Muscle layer of duodenum (tissue), 2 donors: ENCODE results near the gene LRIG1.

Experiments used
- H3K27ac ChIP-seq: one replicate; pipeline ENCODE4 v1.7.0; 2013; ENCODE audit warnings: mild to moderate bottlenecking, low read length
- H3K27me3 ChIP-seq: one replicate; pipeline ENCODE4 v1.7.0; 2013; ENCODE audit warnings: low read depth, mild to moderate bottlenecking, control low read depth, low read length
- H3K36me3 ChIP-seq, 2 donors: one replicate each; pipeline ENCODE4 v1.7.0; 2013; ENCODE audit warnings: low read length in 2 of 2, control low read depth in 1 of 2, mild to moderate bottlenecking in 1 of 2; ENCODE audit not compliant: insufficient read depth in 2 of 2, control insufficient read depth in 1 of 2
- H3K4me1 ChIP-seq, 2 donors: one replicate each; pipeline ENCODE4 v1.7.0; 2013; ENCODE audit warnings: low read length in 2 of 2, mild to moderate bottlenecking in 2 of 2, control low read depth in 1 of 2, moderate library complexity in 1 of 2; ENCODE audit not compliant: insufficient read depth in 2 of 2, control insufficient read depth in 1 of 2
- H3K4me3 ChIP-seq, 2 donors: one replicate each; pipeline ENCODE4 v1.7.0; 2013; ENCODE audit warnings: low read length in 2 of 2, low read depth in 1 of 2, mild to moderate bottlenecking in 1 of 2
- H3K9me3 ChIP-seq, 2 donors: one replicate each; pipeline ENCODE4 v1.7.0; 2013; ENCODE audit warnings: low read length in 2 of 2, control low read depth in 1 of 2, mild to moderate bottlenecking in 1 of 2; ENCODE audit not compliant: control insufficient read depth in 1 of 2
- donor health status: healthy.

LRIG1 gene

DNA sequence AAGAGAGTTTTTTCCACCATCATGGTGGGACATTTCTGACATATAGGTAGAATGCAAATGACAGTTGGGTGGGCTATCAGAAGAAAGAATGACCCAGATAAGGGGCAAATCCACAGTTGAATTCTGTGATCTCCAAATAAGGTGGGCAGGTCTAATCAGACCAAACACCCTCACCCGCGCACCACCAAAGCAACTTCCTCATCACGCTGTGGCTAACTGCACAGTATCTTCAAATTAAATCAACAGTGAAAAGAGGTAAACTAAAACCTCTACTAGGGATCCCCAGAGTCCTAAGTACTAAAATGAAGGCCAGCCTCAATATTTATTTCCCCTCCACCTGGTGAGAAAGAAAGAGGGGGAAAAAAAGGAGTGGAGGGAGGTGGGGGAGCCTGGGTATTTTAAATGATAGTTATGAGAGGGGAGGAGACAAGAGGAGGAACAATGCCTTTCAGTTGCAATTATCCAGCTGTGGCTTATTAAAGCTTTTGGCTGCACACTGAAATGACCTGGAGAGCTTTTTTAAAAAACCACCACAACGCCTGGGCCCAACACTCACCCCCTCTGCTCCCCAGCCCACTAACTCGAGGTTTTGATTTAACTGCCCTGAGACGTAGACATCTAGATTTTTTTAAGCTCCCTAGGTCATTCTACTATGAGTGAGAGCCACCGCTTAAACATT is 61.0 kb downstream of the LRIG1 start:
- Histone ChIP-seq H3K4me1 (peaks cover 33 to 83% of the 10 kb centered on the region in 2 donors), H3K27ac (no peak overlapping the region), H3K4me3 (no peak overlapping the region), H3K36me3 (peaks cover 0 to 4% of the 10 kb centered on the region in 2 donors), H3K9me3 (no peaks in the 10 kb centered on the region), H3K27me3 (no peaks in the 10 kb centered on the region)

DNA sequence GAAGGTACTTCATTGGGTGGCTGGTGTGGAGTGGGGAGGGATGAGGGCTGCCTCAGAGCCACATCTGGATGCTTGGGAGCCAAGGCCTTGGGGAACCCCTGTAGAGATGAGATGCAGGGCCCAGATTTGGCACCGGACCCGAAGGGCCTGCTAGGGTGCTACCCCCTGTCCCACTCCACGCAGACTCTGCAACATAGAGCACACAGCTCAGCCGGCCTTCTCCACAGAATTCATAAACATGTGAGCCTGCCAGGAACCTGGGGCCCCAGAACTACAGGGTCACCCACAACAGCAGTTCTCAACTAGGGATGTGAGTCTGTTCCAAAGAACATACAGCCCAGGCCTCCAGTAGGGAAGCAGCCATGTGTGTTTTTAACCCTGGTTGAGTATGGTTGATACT is 62.8 kb downstream of the LRIG1 start:
- peaks cover 33 to 80% of the 10 kb centered on the region in 2 donors for H3K4me1 ChIP-seq
- no peaks in the 10 kb centered on the region for H3K27me3 ChIP-seq
- H3K9me3 ChIP-seq = no peaks in the 10 kb centered on the region
- H3K36me3 ChIP-seq = peaks cover 0 to 4% of the 10 kb centered on the region in 2 donors
- no peak overlapping the region for H3K4me3 ChIP-seq
- no peak overlapping the region for H3K27ac ChIP-seq

DNA sequence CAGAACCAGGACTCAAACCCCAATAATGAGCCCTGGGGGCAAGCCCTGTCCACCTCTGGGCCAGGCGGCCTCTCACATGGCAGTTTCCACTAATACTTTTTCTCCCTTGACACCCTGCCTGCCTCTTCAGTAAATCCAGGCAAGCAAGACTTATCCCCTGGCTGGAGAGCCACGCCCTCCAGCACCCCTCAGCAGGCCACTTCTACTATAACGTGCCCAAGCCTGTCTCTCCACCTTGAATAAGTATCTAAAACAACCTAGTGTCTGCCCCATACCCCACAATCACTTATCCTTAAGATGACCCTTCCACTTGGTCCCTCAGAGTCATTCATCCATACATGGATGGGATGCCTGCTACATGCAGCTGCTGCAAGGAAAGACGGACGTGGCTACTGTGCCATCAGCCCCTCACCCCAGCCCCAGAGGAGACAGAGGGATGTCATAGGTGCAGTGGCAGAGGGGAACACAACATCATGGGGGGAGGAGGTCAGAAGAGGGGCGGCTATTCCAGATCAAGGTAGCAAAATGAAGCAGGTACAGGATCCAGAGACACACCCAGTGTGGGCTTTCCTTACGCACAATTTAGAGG is 63.4 kb downstream of the LRIG1 start:
- H3K27me3 ChIP-seq = no peaks in the 10 kb centered on the region
- peaks cover 28 to 81% of the 10 kb centered on the region in 2 donors for H3K4me1 ChIP-seq
- H3K4me3 ChIP-seq = no peak overlapping the region
- H3K36me3 ChIP-seq = peaks cover 0 to 4% of the 10 kb centered on the region in 2 donors
- no peaks in the 10 kb centered on the region for H3K9me3 ChIP-seq
- no peak overlapping the region for H3K27ac ChIP-seq

DNA sequence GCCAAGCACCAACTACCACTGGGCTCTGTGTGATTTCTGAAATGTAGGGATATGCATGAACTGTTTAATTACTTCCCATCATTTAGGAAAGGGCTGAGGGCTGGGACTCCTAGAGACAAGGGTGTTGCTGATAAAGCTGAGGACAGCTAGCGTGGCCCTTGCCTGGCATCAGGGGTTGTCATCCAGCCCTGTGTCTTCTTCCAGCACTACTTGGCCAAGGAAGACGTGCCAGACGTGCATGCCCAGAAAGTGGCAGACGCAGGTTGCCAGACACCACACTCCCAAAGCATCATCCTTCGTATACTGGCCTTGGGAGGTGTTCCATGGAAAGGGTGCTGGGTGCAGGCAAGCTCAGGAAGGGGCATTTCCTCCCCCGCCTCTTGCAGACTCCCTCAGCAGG is 64.8 kb downstream of the LRIG1 start:
- Histone ChIP-seq H3K27me3 (no peaks in the 10 kb centered on the region), H3K4me1 (peaks cover 18 to 70% of the 10 kb centered on the region in 2 donors), H3K36me3 (peaks cover 1 to 4% of the 10 kb centered on the region in 2 donors), H3K9me3 (no peaks in the 10 kb centered on the region), H3K4me3 (no peak overlapping the region), H3K27ac (no peak overlapping the region)

DNA sequence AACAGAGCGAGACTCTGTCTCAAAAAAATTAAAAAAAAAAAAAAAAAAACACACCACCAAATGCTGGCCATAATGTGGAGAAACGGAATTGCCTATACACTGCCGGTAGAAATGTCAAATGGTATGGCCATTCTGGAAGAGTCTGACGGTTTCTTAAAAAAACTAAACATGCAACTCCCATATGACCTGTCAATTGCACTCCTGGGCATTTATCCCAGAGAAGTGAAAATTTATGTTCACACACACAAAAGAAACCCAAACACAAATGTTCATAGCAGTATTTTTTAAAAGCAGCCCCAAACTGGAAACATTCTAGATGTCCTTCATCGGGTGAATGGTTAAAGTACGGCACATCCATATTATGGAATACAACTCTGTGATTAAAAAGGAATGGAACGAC is 66.1 kb downstream of the LRIG1 start:
- H3K4me1 ChIP-seq = peaks cover 9 to 59% of the 10 kb centered on the region in 2 donors

DNA sequence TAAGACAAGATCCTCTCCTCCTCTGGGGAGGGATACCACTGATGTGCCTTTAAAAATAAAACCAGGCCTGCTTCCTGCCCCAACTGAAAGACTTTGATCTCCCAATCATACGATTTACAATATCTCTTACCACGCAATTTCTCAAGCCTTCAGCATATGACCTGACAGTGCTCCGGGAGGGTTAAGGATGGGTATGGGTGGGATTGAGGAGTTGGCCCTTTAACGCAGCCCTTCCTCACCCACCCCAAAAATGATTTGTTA is 67.4 kb downstream of the LRIG1 start:
- Histone ChIP-seq H3K36me3 (peaks cover 0 to 4% of the 10 kb centered on the region in 2 donors), H3K9me3 (no peaks in the 10 kb centered on the region), H3K4me3 (no peak overlapping the region), H3K27me3 (no peaks in the 10 kb centered on the region), H3K27ac (no peak overlapping the region), H3K4me1 (peaks cover 12 to 58% of the 10 kb centered on the region in 2 donors)

More for the DNA sequence above, 66.1 kb downstream of the LRIG1 start:
- Histone ChIP-seq H3K27ac (no peak overlapping the region), H3K4me3 (no peak overlapping the region), H3K9me3 (no peaks in the 10 kb centered on the region), H3K36me3 (peaks cover 0 to 4% of the 10 kb centered on the region in 2 donors), H3K27me3 (no peaks in the 10 kb centered on the region)

DNA sequence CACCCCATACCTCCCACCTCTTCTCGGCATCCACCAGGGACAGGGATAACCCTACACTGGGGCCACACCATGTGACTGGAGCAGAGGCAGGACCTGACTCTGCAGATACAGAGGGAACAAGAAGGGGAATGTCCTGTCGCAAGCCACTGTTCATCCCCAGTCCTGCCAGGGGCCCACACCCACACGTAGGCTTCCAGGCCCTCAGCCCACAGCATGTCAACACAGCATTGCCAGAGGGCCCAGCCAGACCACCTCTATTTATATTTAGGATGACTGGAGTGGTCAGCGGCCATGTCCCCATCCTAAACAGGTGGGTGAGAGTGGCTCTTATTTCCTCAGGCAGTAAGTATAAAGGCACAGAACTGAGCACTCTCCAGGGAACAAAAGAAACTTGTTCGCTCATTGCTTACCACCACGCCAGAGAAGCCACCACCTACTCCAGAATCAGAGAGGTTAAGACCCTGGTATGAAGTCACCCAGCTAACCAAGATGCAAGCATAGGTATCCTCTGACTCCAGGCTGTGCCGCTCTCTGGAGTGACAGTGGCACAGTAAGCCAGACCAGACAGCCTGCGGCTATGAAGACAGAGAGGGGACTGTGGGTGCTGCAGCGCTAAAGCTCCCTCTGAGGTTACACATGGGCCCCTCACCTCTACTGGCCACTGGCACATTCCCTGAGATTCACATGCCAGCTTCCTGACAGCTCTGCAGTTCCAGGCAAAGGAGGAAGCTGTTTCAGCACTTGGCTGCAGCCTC is 67.9 kb downstream of the LRIG1 start:
- Histone ChIP-seq H3K36me3 (peaks cover 0 to 4% of the 10 kb centered on the region in 2 donors), H3K4me3 (no peak overlapping the region), H3K9me3 (no peaks in the 10 kb centered on the region), H3K27ac (no peak overlapping the region), H3K4me1 (peaks cover 16 to 58% of the 10 kb centered on the region in 2 donors), H3K27me3 (no peaks in the 10 kb centered on the region)

DNA sequence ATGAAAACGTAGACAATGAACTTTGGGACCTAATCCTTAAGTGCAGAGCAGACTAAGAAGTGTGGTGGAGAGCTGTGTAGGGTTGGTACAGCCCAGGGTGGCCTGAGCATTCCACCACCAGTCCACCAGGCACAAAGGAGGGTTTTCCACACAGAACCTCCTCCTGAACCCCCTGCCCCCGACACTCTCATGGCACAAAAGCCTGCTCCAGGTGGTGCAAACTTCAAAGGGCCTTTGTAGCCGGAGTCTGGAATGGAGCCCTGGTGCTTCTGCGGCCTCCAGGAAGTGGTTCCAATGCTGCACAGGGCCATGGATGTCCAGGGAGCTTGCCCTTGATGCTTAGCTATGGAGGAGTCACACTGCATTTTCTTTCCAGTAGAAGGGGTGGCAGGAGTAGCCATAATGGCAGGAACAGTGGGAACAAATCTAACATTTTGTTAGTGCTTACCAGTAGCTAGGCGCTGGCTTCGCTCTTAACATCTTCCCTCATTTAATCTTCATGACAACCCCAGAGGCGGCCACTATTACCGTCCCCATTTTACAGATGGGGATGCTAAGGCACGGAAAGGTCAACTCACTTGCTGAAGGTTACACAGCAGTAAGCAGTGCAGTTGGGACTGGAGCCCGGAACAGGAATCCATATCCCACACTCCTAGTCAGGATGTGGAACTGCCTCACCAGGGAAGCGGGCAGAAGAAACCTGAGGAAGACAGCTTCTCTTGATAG is 68.6 kb downstream of the LRIG1 start:
- Histone ChIP-seq H3K4me1 (peaks cover 20 to 58% of the 10 kb centered on the region in 2 donors), H3K4me3 (no peak overlapping the region), H3K36me3 (peaks cover 0 to 4% of the 10 kb centered on the region in 2 donors), H3K9me3 (no peaks in the 10 kb centered on the region), H3K27me3 (no peaks in the 10 kb centered on the region), H3K27ac (no peak overlapping the region)

DNA sequence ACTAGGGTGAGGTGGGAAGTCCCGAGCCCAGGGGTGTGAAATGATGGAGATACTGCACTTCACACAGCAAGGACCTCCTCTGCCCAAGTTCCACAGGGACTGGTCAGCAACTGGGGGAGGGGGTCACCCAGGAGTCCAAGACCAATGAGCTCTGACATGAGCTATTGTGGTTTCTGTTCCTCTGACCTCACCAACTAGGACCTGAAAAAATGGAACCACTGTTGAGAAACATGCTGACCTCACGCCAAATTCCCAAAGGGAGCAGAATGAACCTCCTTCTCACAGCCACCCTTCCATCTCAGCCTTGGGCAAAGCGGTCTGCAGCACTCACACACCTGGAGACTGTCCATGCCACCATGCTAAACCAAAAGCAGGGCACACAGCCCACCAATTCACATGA is 69.3 kb downstream of the LRIG1 start:
- Histone ChIP-seq H3K9me3 (no peaks in the 10 kb centered on the region), H3K4me3 (no peak overlapping the region), H3K36me3 (peaks cover 0 to 4% of the 10 kb centered on the region in 2 donors), H3K27me3 (no peaks in the 10 kb centered on the region), H3K27ac (no peak overlapping the region), H3K4me1 (peaks cover 15 to 57% of the 10 kb centered on the region in 2 donors)

DNA sequence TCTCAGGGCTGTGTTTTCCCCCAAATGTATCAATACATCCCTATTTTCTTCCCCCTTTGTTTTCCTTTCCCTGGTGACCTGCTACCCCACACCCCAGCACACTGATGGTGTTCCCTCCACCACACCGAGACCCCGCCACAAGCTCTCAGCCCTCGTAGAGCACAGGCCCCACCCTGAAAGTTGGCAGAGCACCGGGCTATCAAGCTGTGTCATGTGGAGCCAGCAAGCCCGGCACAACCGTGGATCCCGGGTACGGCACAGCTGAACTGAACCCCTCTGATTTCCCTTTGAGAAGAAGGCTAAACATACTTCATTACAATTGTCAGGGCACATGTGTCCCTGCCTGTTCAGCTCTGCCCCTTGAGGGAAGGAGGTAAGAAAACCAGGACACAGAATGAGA is 69.9 kb downstream of the LRIG1 start:
- H3K27ac ChIP-seq = peak overlapping the region; percentile 15
- H3K4me1 ChIP-seq = peaks cover 14 to 51% of the 10 kb centered on the region in 2 donors

DNA sequence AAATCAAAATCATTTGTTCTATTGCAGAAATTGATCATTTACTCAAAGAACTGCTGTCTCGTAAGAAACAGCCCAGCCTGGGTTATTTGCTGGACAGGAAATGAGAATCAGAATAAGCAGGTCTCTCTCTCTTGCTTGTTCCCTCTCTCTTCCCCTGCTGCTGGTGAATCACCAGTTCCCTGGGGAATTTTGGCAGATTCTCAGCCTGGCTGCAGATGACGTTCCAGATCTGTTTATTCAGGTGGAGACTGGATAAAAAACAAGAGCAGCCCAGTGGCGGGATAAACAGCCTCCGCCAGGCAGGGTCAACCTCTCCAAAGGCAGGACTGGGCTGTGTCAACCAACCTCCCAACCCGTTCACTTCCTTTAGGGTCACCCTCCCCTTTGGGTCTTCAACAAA is 72.1 kb downstream of the LRIG1 start:
- peak overlapping the region; percentile 78 for H3K27ac ChIP-seq
- H3K9me3 ChIP-seq = no peaks in the 10 kb centered on the region
- peaks cover 0 to 4% of the 10 kb centered on the region in 2 donors for H3K36me3 ChIP-seq
- peaks cover 28 to 63% of the 10 kb centered on the region in 2 donors for H3K4me1 ChIP-seq
- no peak overlapping the region for H3K4me3 ChIP-seq
- H3K27me3 ChIP-seq = no peaks in the 10 kb centered on the region

More for the DNA sequence above, 69.9 kb downstream of the LRIG1 start:
- no peaks in the 10 kb centered on the region for H3K27me3 ChIP-seq
- H3K9me3 ChIP-seq = no peaks in the 10 kb centered on the region
- H3K4me3 ChIP-seq = no peak overlapping the region
- peaks cover 0 to 4% of the 10 kb centered on the region in 2 donors for H3K36me3 ChIP-seq
